Measurements from ENCODE around the gene CDKN2B-AS1. TPM values are rescaled to one million over a fixed set of nuclear protein-coding genes. Genes with fewer than 3 reads are reported as not detected.
"Not testable (repeated sequence)": the region's sequence is repeated elsewhere in the genome, so short reads cannot be mapped to it uniquely, and the experiment has no call there.

CDKN2B-AS1 gene
- total RNA-seq, 1 experiment from 2014 or later = 0.24 TPM

- no peak for TF ChIP-seq MYBL2 (CRISPR knock-in tag; IDR thresholded peaks at IDR 0.05)
- no peak for TF ChIP-seq EMX1 (CRISPR knock-in tag; IDR thresholded peaks at IDR 0.05)
- TF ChIP-seq NFATC4 (CRISPR knock-in tag; IDR thresholded peaks at IDR 0.05) = no peak
Observed at GRCh38 chr9:21958833-21959232, 35.8 kb upstream of the CDKN2B-AS1 start (continued).

GRCh38 chr9:21959268-21959667 lies 35.3 kb upstream of the CDKN2B-AS1 start:
- H3K27ac Mint-ChIP-seq; H3K36me3 Mint-ChIP-seq; POLR2A ChIA-PET; H3K4me3 Mint-ChIP-seq; H3K4me1 Mint-ChIP-seq; H3K9me3 Mint-ChIP-seq; DNase-seq (ENCODE audit: low spot score); ATAC-seq: not testable (repeated sequence)
- CTCF ChIA-PET = interaction anchor here (1.3 kb wide), 1 partner anchor 54 kb away, joined by 3 read pairs; no protein-coding TSS in a partner anchor
- peaks cover 44% of the 10 kb centered on the region for H3K27me3 Mint-ChIP-seq (ENCODE audit: low read depth)

GRCh38 chr9:21961569-21961968 lies 33.0 kb upstream of the CDKN2B-AS1 start:
- ChIA-PET POLR2A (no interaction called here), CTCF (no interaction called here)
- Mint-ChIP-seq H3K9me3 (peaks cover 4% of the 10 kb centered on the region; the same call in 1 of the 2 replicates), H3K4me1 (peaks cover 20% of the 10 kb centered on the region), H3K27me3 (ENCODE audit: low read depth) (peaks cover 67% of the 10 kb centered on the region), H3K27ac (no peak overlapping the region), H3K36me3 (no peaks in the 10 kb centered on the region), H3K4me3 (no peak overlapping the region)
- ATAC-seq = no peak
- no peak for DNase-seq (ENCODE audit: low spot score)
- TF ChIP-seq RELA (CRISPR knock-in tag; IDR thresholded peaks at IDR 0.05; ENCODE audit: borderline replicate concordance) (no peak), TP53 (CRISPR knock-in tag; IDR thresholded peaks at IDR 0.05) (no peak), CTCF (IDR thresholded peaks at IDR 0.05) (no peak), GTF2I (CRISPR knock-in tag; conservative IDR thresholded peaks at IDR 0.05) (no peak), NFATC4 (CRISPR knock-in tag; IDR thresholded peaks at IDR 0.05) (no peak), ZNF532 (CRISPR knock-in tag; IDR thresholded peaks at IDR 0.05; ENCODE audit: borderline replicate concordance) (no peak), ESRRA (CRISPR knock-in tag; IDR thresholded peaks at IDR 0.05; ENCODE audit: borderline replicate concordance) (no peak), ZNF423 (CRISPR knock-in tag; IDR thresholded peaks at IDR 0.05) (no peak), ATF3 (CRISPR knock-in tag; conservative IDR thresholded peaks at IDR 0.05) (no peak), ZNF281 (CRISPR knock-in tag; IDR thresholded peaks at IDR 0.05) (no peak), PREB (CRISPR knock-in tag; IDR thresholded peaks at IDR 0.05; ENCODE audit: borderline replicate concordance) (no peak), FOXJ3 (CRISPR knock-in tag; IDR thresholded peaks at IDR 0.05; ENCODE audit: borderline replicate concordance) (no peak), TCF7 (CRISPR knock-in tag; IDR thresholded peaks at IDR 0.05; ENCODE audit: low read depth) (no peak), FOXP4 (CRISPR knock-in tag; IDR thresholded peaks at IDR 0.05) (no peak), E2F1 (CRISPR knock-in tag; IDR thresholded peaks at IDR 0.05) (no peak), NFYB (CRISPR knock-in tag; conservative IDR thresholded peaks at IDR 0.05; ENCODE audit: low read depth) (no peak), SMAD3 (CRISPR knock-in tag; IDR thresholded peaks at IDR 0.05; ENCODE audit: borderline replicate concordance) (no peak)
